Liver (tissue), 3 donors: Measurements from ENCODE around the gene RFC4.

Experiments
- ATF3 ChIP-seq: IDR thresholded peaks from 2 replicates; pipeline ENCODE4 v1.6.1; 2016; ENCODE audit warnings: antibody characterized with exemption
- CTCF ChIP-seq: fragments of 150-350 bp; IDR thresholded peaks from 2 replicates; pipeline ENCODE4 v1.5.1; 2017; ENCODE audit warnings: improper control_type of control experiment, low read depth, low read length; ENCODE audit not compliant: missing input control
- EGR1 ChIP-seq, 2 donors: IDR thresholded peaks; 2 replicates each; pipeline ENCODE4 v1.6.1; 2016 to 2018; ENCODE audit warnings: antibody characterized with exemption in 2 of 2, low read depth in 2 of 2
- GABPA ChIP-seq, 2 donors: IDR thresholded peaks in 1 of 2; conservative IDR thresholded peaks in 1 of 2; 2 replicates each; pipeline ENCODE4 v1.6.1; 2016; ENCODE audit warnings: antibody characterized with exemption in 2 of 2, mild to moderate bottlenecking in 1 of 2, moderate library complexity in 1 of 2
- JUND ChIP-seq, 2 donors: IDR thresholded peaks; 2 replicates each; pipeline ENCODE4 v1.6.1; 2016; ENCODE audit warnings: antibody characterized with exemption in 2 of 2
- NR2F2 ChIP-seq: IDR thresholded peaks from 2 replicates; pipeline ENCODE4 v1.6.1; 2016; ENCODE audit warnings: antibody characterized with exemption
- RAD21 ChIP-seq, 2 donors: IDR thresholded peaks; 2 replicates each; pipeline ENCODE4 v1.6.1; 2016; ENCODE audit warnings: antibody characterized with exemption in 2 of 2, mild to moderate bottlenecking in 2 of 2
- REST ChIP-seq: IDR thresholded peaks from 2 replicates; pipeline ENCODE4 v1.6.1; 2016; ENCODE audit warnings: antibody characterized with exemption, mild to moderate bottlenecking
- RXRA ChIP-seq, 2 donors: IDR thresholded peaks; 2 replicates each; pipeline ENCODE4 v1.6.1; 2017 to 2018; ENCODE audit warnings: antibody characterized with exemption in 2 of 2, mild to moderate bottlenecking in 1 of 2
- SP1 ChIP-seq: IDR thresholded peaks from 2 replicates; pipeline ENCODE4 v1.6.1; 2018; ENCODE audit warnings: antibody characterized with exemption, mild to moderate bottlenecking
- YY1 ChIP-seq: IDR thresholded peaks from 2 replicates; pipeline ENCODE4 v1.6.1; 2016; ENCODE audit warnings: antibody characterized with exemption, mild to moderate bottlenecking
- TF ChIP-seq, protein P1 (sequence below): IDR thresholded peaks from 2 replicates; pipeline ENCODE4 v1.6.1; 2016; ENCODE audit warnings: antibody characterized with exemption
- donor health status: healthy.
- donor health status: healthy.

DNA sequence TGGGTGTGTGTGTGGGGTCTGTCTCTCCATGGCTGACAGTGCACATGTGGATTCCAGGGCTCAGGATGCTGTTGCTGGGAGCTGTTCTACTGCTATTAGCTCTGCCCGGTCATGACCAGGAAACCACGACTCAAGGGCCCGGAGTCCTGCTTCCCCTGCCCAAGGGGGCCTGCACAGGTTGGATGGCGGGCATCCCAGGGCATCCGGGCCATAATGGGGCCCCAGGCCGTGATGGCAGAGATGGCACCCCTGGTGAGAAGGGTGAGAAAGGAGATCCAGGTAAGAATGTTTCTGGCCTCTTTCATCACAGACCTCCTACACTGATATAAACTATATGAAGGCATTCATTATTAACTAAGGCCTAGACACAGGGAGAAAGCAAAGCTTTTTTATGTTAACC, 46.7 kb upstream of the RFC4 start:
- TF ChIP-seq CTCF (no peak), JUND (IDR thresholded peaks at IDR 0.05) (no peak), RXRA (IDR thresholded peaks at IDR 0.05) (no peak), SP1 (no peak), ATF3 (no peak), NR2F2 (no peak), RAD21 (IDR thresholded peaks at IDR 0.05) (no peak), REST (no peak), YY1 (no peak), EGR1 (IDR thresholded peaks at IDR 0.05; ENCODE audit: low read depth in 2 of 2) (no peak), GABPA (IDR thresholded peaks at IDR 0.05 in 1 of 2, conservative IDR thresholded peaks at IDR 0.05 in 1 of 2) (no peak)
- TF ChIP-seq, protein P1, sequence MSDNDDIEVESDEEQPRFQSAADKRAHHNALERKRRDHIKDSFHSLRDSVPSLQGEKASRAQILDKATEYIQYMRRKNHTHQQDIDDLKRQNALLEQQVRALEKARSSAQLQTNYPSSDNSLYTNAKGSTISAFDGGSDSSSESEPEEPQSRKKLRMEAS, result no peak
